HG02623 (cell line): Measurements from ENCODE around the gene USP37.
"Not testable (repeated sequence)": the region's sequence is repeated elsewhere in the genome, so short reads cannot be mapped to it uniquely, and the experiment has no call there.

Experiments used
- ATAC-seq: cut with Tn5 transposase; IDR thresholded peaks from one replicate; pipeline ENCODE4 v1.9.1; 2021; ENCODE audit warnings: moderate library complexity; ENCODE audit not compliant: unreplicated experiment

USP37 gene

GRCh38 chr2:218557941-218558340, 10.2 kb downstream of the USP37 start:
- ATAC-seq, result no peak

- ATAC-seq, result no peak
Measured at GRCh38 chr2:218555527-218555926, 12.6 kb downstream of the USP37 start.

GRCh38 chr2:218554225-218554624, 13.9 kb downstream of the USP37 start:
- not testable (repeated sequence) for ATAC-seq

- ATAC-seq, result no peak
Measured at GRCh38 chr2:218547978-218548377, 20.2 kb downstream of the USP37 start.

- no peak for ATAC-seq
Measured at GRCh38 chr2:218547511-218547910, 20.6 kb downstream of the USP37 start.

GRCh38 chr2:218546012-218546411, 22.1 kb downstream of the USP37 start:
- ATAC-seq, result no peak

- no peak for ATAC-seq
Measured at GRCh38 chr2:218540015-218540414, 28.1 kb downstream of the USP37 start.

- ATAC-seq, result no peak
Measured at GRCh38 chr2:218536804-218537494, 31.2 kb downstream of the USP37 start.

GRCh38 chr2:218529990-218530389, 38.2 kb downstream of the USP37 start:
- no peak for ATAC-seq

- ATAC-seq, result not testable (repeated sequence)
Measured at GRCh38 chr2:218528409-218528808, 39.7 kb downstream of the USP37 start.

- ATAC-seq, result no peak
Measured at GRCh38 chr2:218523651-218524050, 44.5 kb downstream of the USP37 start.

GRCh38 chr2:218518876-218519275, 49.3 kb downstream of the USP37 start:
- no peak for ATAC-seq

GRCh38 chr2:218517434-218518206, 50.5 kb downstream of the USP37 start:
- peak; percentile 52 for ATAC-seq

GRCh38 chr2:218516614-218517013, 51.5 kb downstream of the USP37 start:
- ATAC-seq, result no peak

- no peak for ATAC-seq
Measured at GRCh38 chr2:218513676-218514075, 54.5 kb downstream of the USP37 start.

- ATAC-seq, result peak; percentile 48
Measured at GRCh38 chr2:218508299-218508698, 59.9 kb downstream of the USP37 start.

- ATAC-seq, result no peak
Measured at GRCh38 chr2:218505754-218506371, 62.3 kb downstream of the USP37 start.

GRCh38 chr2:218501665-218502064, 66.5 kb downstream of the USP37 start:
- ATAC-seq, result no peak

GRCh38 chr2:218500501-218501060, 67.6 kb downstream of the USP37 start:
- ATAC-seq, result no peak

- ATAC-seq, result no peak
Measured at GRCh38 chr2:218485986-218486667, 82.0 kb downstream of the USP37 start.

- ATAC-seq, result no peak
Measured at GRCh38 chr2:218482651-218483050, 85.5 kb downstream of the USP37 start.
